HEK293 (cell line): ENCODE results near the gene GPAT2.
"Not testable (repeated sequence)": the region's sequence is repeated elsewhere in the genome, so short reads cannot be mapped to it uniquely, and the experiment has no call there.

Source experiments
- TCF7L2 ChIP-seq: IDR thresholded peaks from 2 replicates; pipeline ENCODE4 v1.6.1; 2011; ENCODE audit warnings: low read depth, mild to moderate bottlenecking, inconsistent platforms, low read length, moderate library complexity, borderline replicate concordance
- ZNF830 ChIP-seq: fragments of 450-650 bp; IDR thresholded peaks from 2 replicates; pipeline ENCODE4 v1.5.0; 2018; ENCODE audit warnings: missing biosample characterization, missing genetic modification characterization, low read depth, mild to moderate bottlenecking, moderate library complexity
- TF ChIP-seq, protein P1 (sequence below): sonication (generic); formaldehyde crosslinking; IDR thresholded peaks from 2 replicates; pipeline ENCODE4 v1.8.1; 2022; ENCODE audit warnings: mild to moderate bottlenecking, moderate library complexity, missing genetic modification reagents
- TF ChIP-seq, protein P2 (sequence below): fragments of 450-650 bp; formaldehyde crosslinking; IDR thresholded peaks from 2 replicates; pipeline ENCODE4; 2016; ENCODE audit warnings: missing biosample characterization, missing genetic modification characterization
- TF ChIP-seq, protein P3 (sequence below): fragments of 450-650 bp; formaldehyde crosslinking; IDR thresholded peaks from 2 replicates; pipeline ENCODE4 v1.5.1; 2016; ENCODE audit warnings: missing biosample characterization, missing genetic modification characterization

DNA sequence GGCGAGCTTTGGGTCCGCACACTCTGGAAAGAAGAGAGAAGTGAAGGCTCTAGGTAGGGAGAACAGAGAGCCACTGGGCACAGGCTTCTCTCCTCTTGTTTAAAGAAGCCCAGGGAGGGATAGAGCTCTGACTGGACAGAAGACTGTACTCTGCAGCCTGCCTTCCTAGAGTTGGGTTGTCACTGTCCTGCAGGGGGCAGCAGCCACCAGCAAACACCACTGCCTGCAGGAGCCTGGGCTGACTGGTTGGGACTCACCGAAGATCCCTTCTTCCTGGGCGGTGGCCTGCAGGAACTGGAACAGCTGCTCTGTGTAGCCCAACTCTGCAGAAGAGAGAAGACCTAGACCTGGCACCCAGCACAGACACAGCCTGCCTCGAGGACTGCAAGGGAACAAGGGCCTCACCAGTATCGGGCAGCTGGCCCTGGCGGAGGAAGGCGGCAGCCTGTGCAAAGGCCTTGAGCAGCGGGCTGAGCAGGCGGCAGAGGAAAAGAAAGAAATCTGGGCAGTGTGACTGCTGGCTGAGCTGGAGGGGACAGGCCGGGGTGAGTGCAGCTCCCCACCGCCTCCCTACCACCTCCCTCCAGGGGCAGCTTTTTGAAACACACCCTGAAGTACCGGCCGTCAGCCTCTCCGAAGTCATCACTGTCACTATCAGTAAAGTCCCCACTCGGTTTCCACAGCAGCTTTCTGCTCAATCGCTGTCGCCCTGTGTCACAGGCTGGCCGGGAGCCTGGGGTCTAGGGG lies 11.8 kb downstream of the GPAT2 start:
- TF ChIP-seq, protein P1, sequence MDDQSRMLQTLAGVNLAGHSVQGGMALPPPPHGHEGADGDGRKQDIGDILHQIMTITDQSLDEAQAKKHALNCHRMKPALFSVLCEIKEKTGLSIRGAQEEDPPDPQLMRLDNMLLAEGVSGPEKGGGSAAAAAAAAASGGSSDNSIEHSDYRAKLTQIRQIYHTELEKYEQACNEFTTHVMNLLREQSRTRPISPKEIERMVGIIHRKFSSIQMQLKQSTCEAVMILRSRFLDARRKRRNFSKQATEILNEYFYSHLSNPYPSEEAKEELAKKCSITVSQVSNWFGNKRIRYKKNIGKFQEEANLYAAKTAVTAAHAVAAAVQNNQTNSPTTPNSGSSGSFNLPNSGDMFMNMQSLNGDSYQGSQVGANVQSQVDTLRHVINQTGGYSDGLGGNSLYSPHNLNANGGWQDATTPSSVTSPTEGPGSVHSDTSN (CRISPR knock-in tag): not testable (repeated sequence)
- TF ChIP-seq, protein P2, sequence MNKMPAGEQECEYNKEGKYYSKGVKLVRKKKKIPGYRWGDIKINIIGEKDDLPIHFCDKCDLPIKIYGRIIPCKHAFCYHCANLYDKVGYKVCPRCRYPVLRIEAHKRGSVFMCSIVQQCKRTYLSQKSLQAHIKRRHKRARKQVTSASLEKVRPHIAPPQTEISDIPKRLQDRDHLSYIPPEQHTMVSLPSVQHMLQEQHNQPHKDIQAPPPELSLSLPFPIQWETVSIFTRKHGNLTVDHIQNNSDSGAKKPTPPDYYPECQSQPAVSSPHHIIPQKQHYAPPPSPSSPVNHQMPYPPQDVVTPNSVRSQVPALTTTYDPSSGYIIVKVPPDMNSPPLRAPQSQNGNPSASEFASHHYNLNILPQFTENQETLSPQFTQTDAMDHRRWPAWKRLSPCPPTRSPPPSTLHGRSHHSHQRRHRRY (tag by site-specific recombination): not testable (repeated sequence)
- TF ChIP-seq ZNF830 (tag by site-specific recombination); TCF7L2: not testable (repeated sequence)
- TF ChIP-seq, protein P3, sequence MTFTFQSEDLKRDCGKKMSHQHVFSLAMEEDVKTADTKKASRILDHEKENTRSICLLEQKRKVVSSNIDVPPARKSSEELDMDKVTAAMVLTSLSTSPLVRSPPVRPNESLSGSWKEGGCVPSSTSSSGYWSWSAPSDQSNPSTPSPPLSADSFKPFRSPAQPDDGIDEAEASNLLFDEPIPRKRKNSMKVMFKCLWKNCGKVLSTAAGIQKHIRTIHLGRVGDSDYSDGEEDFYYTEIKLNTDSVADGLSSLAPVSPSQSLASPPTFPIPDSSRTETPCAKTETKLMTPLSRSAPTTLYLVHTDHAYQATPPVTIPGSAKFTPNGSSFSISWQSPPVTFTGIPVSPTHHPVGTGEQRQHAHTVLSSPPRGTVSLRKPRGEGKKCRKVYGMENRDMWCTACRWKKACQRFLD (tag by site-specific recombination): not testable (repeated sequence)
